ENCODE data around the gene CKS1B. TPM values are rescaled to one million over a fixed set of nuclear protein-coding genes. Genes with fewer than 3 reads are reported as not detected.

The CKS1B gene
- total RNA-seq, 1 experiment from 2014 or later: 312 TPM

GRCh38 chr1:155002464-155003226, 28.2 kb downstream of the CKS1B start, which contains the start of gene ZBTB7B:
TSS of gene ZBTB7B (plus strand) at chr1:155002802. CDS start at chr1:155014661, 11,859 bp downstream.
- peak; percentile 53 for DNase-seq (ENCODE audit: low spot score)

GRCh38 chr1:155003227-155003765, 28.8 kb downstream of the CKS1B start:
- DNase-seq (ENCODE audit: low spot score): no peak

DNA sequence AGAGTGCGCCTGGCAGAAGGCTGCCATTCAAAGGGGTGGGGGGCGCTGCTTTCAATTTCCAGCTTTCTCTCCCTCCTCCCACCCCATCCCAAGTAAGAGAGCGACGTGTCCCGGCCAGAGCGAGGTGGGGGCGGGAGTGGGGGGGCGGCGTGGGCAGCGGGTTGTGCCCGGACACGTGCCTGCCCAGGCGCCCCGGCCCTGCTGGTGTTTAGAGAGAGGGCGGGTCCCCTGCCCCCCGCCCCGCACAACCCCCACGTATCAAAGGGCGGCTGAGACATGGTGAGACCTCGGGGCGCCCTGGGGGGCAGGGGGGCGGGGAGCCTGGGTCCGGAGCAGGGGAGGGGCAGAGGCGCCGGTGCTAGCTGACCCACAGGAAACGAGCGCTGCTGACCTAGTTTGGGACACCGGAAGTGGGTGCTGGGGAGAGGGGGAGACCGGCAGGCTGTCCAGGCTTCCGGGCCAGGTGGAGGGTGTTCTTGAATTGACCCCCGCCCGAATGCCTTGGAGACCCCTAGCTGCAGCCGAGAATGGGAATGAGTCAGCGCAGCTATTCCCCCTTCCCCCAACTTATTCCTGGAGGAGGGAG, 29.4 kb downstream of the CKS1B start:
- DNase-seq (ENCODE audit: low spot score): peak; percentile 78

- no peak for DNase-seq (ENCODE audit: low spot score)
These were observed 30.0 kb downstream of the CKS1B start for GRCh38 chr1:155004352-155005075.

GRCh38 chr1:155005076-155006011, 30.9 kb downstream of the CKS1B start:
- peak; percentile 65 for DNase-seq (ENCODE audit: low spot score)

DNA sequence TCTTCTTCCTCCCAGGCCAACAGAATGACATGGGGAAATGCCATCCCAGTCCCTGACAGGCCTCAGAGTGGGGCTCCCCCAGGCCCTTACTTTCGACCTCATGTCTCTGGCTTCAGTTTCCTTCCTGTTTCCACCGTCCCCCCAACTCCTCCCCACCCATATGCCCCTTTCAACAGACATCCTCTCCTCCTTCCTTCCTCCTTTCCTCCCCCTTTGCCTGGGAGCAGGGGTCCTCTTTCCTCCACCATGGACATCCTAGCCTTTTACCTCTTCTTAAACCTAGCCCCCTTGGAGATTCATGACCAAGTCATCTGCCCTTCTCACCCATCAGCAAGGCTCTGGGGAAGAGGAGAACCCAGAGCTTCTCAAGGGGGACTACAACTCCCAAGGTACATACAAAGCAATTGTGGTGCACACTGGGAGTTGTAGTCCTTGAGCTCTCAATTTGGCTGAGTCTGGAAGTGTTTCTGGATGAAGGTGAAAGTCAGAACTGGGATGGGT, 32.2 kb downstream of the CKS1B start:
- no peak for DNase-seq (ENCODE audit: low spot score)

DNA sequence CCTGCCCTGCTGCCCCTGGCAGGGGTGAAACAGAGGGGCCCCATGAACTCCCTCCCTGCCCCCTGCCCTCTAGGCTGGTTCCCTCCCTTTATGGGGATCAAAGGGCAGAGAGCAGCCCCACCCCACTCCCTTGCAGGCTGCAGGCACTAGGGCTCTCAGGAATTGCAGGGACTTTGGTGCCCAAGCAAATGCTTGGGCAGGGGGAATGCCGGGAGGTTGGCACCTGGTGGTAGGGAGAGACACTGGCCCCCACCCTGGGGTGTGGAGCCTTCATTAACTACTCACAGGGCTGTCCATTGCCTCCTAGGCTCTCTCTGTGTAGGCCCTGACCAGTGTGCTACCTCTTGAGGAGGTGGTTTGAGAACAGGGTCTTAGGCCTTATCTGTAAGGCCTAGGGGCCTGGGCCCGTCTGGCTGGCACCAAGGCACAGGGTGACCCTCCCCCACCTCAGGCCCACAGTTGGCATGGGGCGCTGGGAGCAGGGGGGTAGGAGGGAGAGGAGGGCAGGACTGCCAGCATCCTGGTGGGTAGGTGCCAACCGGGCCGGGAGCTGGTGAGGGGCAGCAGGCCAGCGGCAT, 32.9 kb downstream of the CKS1B start:
- no peak for DNase-seq (ENCODE audit: low spot score)

GRCh38 chr1:155008015-155008941, 33.8 kb downstream of the CKS1B start:
- no peak for DNase-seq (ENCODE audit: low spot score)

- DNase-seq (ENCODE audit: low spot score): no peak
These were observed 34.8 kb downstream of the CKS1B start for GRCh38 chr1:155009221-155009711.

DNA sequence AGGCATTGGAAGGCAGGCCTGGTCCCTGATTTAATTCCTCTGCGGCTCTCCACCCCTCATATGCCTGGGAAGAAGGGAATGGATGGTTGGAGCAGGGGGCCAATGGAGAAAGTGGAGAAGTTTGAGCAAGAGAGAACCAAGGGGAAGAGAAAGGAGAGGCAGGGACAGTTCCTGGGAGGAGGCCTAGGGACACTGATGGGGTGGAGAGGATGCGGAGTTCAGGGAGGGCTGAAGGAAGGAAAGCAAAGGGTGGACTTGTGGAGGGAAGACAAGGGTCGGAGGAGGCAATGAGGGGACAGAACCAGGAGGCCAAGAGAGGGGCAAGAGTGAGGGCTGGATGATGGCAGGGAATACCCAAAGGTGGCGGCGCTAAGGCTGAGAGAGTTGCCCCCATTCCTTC, 35.3 kb downstream of the CKS1B start:
- no peak for DNase-seq (ENCODE audit: low spot score)

GRCh38 chr1:155010211-155010918, 35.9 kb downstream of the CKS1B start:
- no peak for DNase-seq (ENCODE audit: low spot score)

DNA sequence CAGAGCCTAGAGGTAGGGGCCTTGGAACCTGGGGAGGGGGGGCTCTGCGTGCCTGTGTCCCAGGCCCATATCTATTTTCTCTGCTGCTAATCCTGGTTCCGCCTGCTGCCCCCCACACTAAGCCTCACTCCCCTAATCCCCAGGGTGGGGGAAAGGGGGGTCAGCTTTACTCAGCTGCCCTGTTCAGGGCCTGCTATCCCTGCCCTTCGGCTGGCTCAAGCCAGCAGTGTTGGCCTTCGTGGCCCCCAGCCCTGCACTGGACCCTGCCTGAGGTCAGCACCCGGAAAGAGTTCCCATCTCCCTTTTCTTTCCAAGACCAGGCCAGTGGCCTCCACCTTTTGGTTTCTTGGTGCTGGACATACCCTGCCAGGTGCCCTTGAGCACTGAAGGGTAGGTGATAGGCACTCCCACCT, 36.5 kb downstream of the CKS1B start:
- no peak for DNase-seq (ENCODE audit: low spot score)

DNA sequence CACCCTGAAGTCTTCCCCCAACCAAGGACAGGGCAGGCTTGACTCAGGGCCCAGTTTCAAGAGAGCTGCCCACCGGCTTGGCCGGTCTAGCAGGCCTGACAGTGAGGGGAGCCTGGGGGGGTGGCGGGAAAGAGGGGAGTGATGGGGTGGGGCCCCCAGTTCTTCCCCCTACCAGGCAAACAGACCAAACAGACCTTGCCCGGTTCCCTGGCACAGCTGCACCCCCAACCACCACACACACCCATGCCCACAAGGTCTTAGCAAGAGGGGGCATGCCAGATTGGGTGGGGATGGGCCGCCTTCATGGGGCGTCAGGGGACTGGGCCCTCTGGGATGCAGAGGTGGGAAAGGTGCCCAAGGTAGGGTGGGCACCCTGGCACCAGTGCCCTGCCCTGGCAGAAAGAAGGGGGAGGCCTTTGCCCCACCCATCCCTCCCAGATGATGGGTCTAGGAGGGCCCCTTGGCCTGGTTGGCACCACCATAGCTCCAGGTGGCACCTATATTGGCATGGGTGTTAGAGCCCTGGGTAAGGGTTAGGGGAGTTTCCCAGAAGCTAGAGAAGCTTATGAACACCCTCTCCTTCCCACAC, 37.0 kb downstream of the CKS1B start:
- no peak for DNase-seq (ENCODE audit: low spot score)

DNA sequence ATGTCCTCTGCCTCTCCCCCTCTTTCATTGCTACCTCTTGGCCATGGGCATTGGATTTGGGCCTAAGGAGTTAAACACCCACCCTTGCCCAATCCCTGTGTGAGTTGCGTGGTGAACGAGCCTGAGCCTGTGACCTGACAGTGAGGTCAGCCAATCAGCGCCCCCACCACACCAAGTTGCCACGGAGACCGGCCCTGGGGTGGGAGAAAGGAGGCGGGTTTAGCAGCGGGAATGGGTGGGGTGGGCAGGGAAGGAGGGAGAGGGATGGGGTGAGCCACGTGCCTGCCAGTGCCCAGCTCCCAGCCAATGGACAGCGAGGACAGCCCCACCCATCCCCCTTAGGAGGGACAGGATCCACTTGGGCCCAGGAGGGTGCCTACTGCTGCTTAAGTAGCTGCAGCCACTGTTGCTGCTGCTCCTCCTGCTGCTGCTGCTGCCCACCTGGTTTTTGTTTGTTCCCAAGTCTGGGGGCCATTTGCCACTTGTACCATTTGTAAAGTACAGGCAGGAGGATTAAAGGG, 37.6 kb downstream of the CKS1B start:
- DNase-seq (ENCODE audit: low spot score): peak; percentile 60

GRCh38 chr1:155012776-155013602, 38.5 kb downstream of the CKS1B start:
- DNase-seq (ENCODE audit: low spot score): no peak

GRCh38 chr1:155013632-155014031, 39.2 kb downstream of the CKS1B start:
- no peak for DNase-seq (ENCODE audit: low spot score)
